Breast epithelium (tissue), 4 donors: ENCODE data around the gene PDCD1LG2. TPM values are rescaled to one million over a fixed set of nuclear protein-coding genes. Genes with fewer than 3 reads are reported as not detected.

Experiments used
- DNase-seq, 2 donors: peaks; one replicate each; pipeline ENCODE4 v3.0.0-alpha.2; 2019; ENCODE audit warnings: low spot score in 2 of 2
- H3K27ac ChIP-seq, 2 donors: fragments of 200-600 bp; sonication (generic) in 1 of 2; one replicate each; pipeline ENCODE4 v1.5.1; 2016 to 2019; ENCODE audit warnings: mild to moderate bottlenecking in 1 of 2
- H3K27me3 ChIP-seq, 2 donors: fragments of 200-600 bp; sonication (generic) in 1 of 2; one replicate each; pipeline versions ENCODE4 v1.5.1 to v1.6.0; 2017 to 2019; ENCODE audit warnings: control low read depth in 1 of 2, mild to moderate bottlenecking in 1 of 2
- H3K36me3 ChIP-seq: fragments of 200-600 bp; one replicate; pipeline ENCODE4 v1.5.1; 2019
- H3K4me1 ChIP-seq, 2 donors: fragments of 200-600 bp; sonication (generic); one replicate each; pipeline ENCODE4 v1.5.1; 2016 to 2019; ENCODE audit warnings: control low read depth in 1 of 2
- H3K4me3 ChIP-seq, 3 donors: fragments of 200-600 bp; sonication (generic); 1 replicate in 2 of 3; 2 replicates in 1 of 3; pipeline ENCODE4 v1.5.1; 2016 to 2019; ENCODE audit warnings: mild to moderate bottlenecking in 3 of 3, moderate library complexity in 2 of 3
- H3K9me3 ChIP-seq, 2 donors: fragments of 200-600 bp; sonication (generic) in 1 of 2; one replicate each; pipeline ENCODE4 v1.5.1; 2016 to 2019; ENCODE audit warnings: control low read depth in 1 of 2
- CTCF ChIP-seq, 3 donors: fragments of 450-650 bp; IDR thresholded peaks; one replicate each; pipeline ENCODE4 v1.5.1; 2016 to 2017; ENCODE audit warnings: antibody characterized with exemption in 3 of 3, mild to moderate bottlenecking in 3 of 3, moderate library complexity in 3 of 3
- POLR2A ChIP-seq: fragments of 450-650 bp; IDR thresholded peaks from one replicate; pipeline ENCODE4 v1.6.1; 2016; ENCODE audit warnings: antibody characterized with exemption, mild to moderate bottlenecking, moderate library complexity
- POLR2AphosphoS5 ChIP-seq, 3 donors: sonication (generic); formaldehyde crosslinking; IDR thresholded peaks; one replicate each; pipeline ENCODE4 v1.6.1; 2017; ENCODE audit warnings: antibody characterized with exemption in 3 of 3
- intact Hi-C: fragments of 100-400 bp; cut with DNase I; formaldehyde crosslinking; loops from one replicate; pipeline ENCODE4 v1.15.1; 2023; ENCODE audit warnings: low total_unique reads
- total RNA-seq, 3 donors: library from RNA; depleted of rRNA; stranded (reverse); fragments of >200 nt; gene quantifications; one replicate each; pipeline ENCODE4 v1.1.0, GENCODE V29; 2016

Gene PDCD1LG2
- total RNA-seq, 3 donors from 2014 or later, result 1.6 to 8.0 (median 3.3) TPM

GRCh38 chr9:5563886-5564285, 53.6 kb downstream of the PDCD1LG2 start:
- Histone ChIP-seq H3K4me3 (no peak overlapping the region), H3K36me3 (no peaks in the 10 kb centered on the region), H3K4me1 (no peaks in the 10 kb centered on the region), H3K27ac (peak overlapping the region in 1 of 2 donors; percentile 31), H3K27me3 (no peaks in the 10 kb centered on the region), H3K9me3 (no peaks in the 10 kb centered on the region)
- no peak for TF ChIP-seq POLR2AphosphoS5 (IDR thresholded peaks at IDR 0.05)
- no peak for TF ChIP-seq CTCF (IDR thresholded peaks at IDR 0.05)
- no peak for TF ChIP-seq POLR2A
- intact Hi-C loops, result no loop called here
- DNase-seq, result no peak

- H3K9me3 ChIP-seq, result no peaks in the 10 kb centered on the region
- H3K27ac ChIP-seq, result peak overlapping the region; percentile 18 to 49
- intact Hi-C loops, result no loop called here
- H3K27me3 ChIP-seq, result no peaks in the 10 kb centered on the region
- H3K36me3 ChIP-seq, result no peaks in the 10 kb centered on the region
- H3K4me1 ChIP-seq, result no peaks in the 10 kb centered on the region
- peak in 1 of 2 donors; percentile 40 for DNase-seq
- TF ChIP-seq POLR2AphosphoS5 (IDR thresholded peaks at IDR 0.05) (no peak), POLR2A (no peak), CTCF (IDR thresholded peaks at IDR 0.05) (no peak)
- no peak overlapping the region for H3K4me3 ChIP-seq
These were observed 55.8 kb downstream of the PDCD1LG2 start for GRCh38 chr9:5566054-5566618.

- intact Hi-C loops, result no loop called here
- DNase-seq, result no peak
- TF ChIP-seq POLR2A (no peak), POLR2AphosphoS5 (IDR thresholded peaks at IDR 0.05) (no peak), CTCF (IDR thresholded peaks at IDR 0.05) (no peak)
- Histone ChIP-seq H3K4me1 (no peaks in the 10 kb centered on the region), H3K27me3 (no peaks in the 10 kb centered on the region), H3K27ac (no peak overlapping the region), H3K9me3 (no peaks in the 10 kb centered on the region), H3K4me3 (no peak overlapping the region), H3K36me3 (no peaks in the 10 kb centered on the region)
These were observed 58.5 kb downstream of the PDCD1LG2 start for GRCh38 chr9:5568868-5569267.

GRCh38 chr9:5569409-5569808, 59.1 kb downstream of the PDCD1LG2 start:
- H3K9me3 ChIP-seq, result no peaks in the 10 kb centered on the region
- H3K4me1 ChIP-seq, result no peaks in the 10 kb centered on the region
- DNase-seq, result no peak
- intact Hi-C loops, result no loop called here
- TF ChIP-seq CTCF (IDR thresholded peaks at IDR 0.05) (no peak), POLR2AphosphoS5 (IDR thresholded peaks at IDR 0.05) (no peak), POLR2A (no peak)
- no peaks in the 10 kb centered on the region for H3K27me3 ChIP-seq
- no peak overlapping the region for H3K4me3 ChIP-seq
- H3K36me3 ChIP-seq, result no peaks in the 10 kb centered on the region
- H3K27ac ChIP-seq, result no peak overlapping the region

- H3K27ac ChIP-seq, result no peak overlapping the region
- no peaks in the 10 kb centered on the region for H3K27me3 ChIP-seq
- no peaks in the 10 kb centered on the region for H3K9me3 ChIP-seq
- intact Hi-C loops, result no loop called here
- no peaks in the 10 kb centered on the region for H3K4me1 ChIP-seq
- H3K36me3 ChIP-seq, result no peaks in the 10 kb centered on the region
- no peak for DNase-seq
- H3K4me3 ChIP-seq, result no peak overlapping the region
- TF ChIP-seq POLR2A (no peak), POLR2AphosphoS5 (IDR thresholded peaks at IDR 0.05) (no peak), CTCF (IDR thresholded peaks at IDR 0.05) (no peak)
These were observed 59.6 kb downstream of the PDCD1LG2 start for GRCh38 chr9:5569891-5570290.
